GM18861 (cell line): ENCODE results near the gene FSHR.
A peak's percentile ranks its signal among the peaks of the same experiment; 100 is the strongest.

ENCODE experiments used
- ATAC-seq: cut with Tn5 transposase; IDR thresholded peaks from one replicate; pipeline ENCODE4 v1.9.1; 2021; ENCODE audit not compliant: unreplicated experiment

FSHR gene

GRCh38 chr2:49033394-49034185, 120.7 kb downstream of the FSHR start:
- ATAC-seq, result no peak

GRCh38 chr2:49032936-49033335, 121.4 kb downstream of the FSHR start:
- no peak for ATAC-seq

- no peak for ATAC-seq
These were observed 122.2 kb downstream of the FSHR start for GRCh38 chr2:49032126-49032525.

GRCh38 chr2:49029406-49029805, 124.9 kb downstream of the FSHR start:
- ATAC-seq, result no peak

- peak; percentile 100 for ATAC-seq
These were observed 126.2 kb downstream of the FSHR start for GRCh38 chr2:49028101-49028500.

GRCh38 chr2:49026706-49027105, 127.6 kb downstream of the FSHR start:
- no peak for ATAC-seq

GRCh38 chr2:49021271-49021670, 133.0 kb downstream of the FSHR start:
- no peak for ATAC-seq

- ATAC-seq, result no peak
These were observed 149.1 kb downstream of the FSHR start for GRCh38 chr2:49005261-49005660.

- peak; percentile 59 for ATAC-seq
These were observed 150.2 kb downstream of the FSHR start for GRCh38 chr2:49004036-49004626.

GRCh38 chr2:49003201-49003600, 151.1 kb downstream of the FSHR start:
- ATAC-seq, result no peak

- ATAC-seq, result no peak
These were observed 151.6 kb downstream of the FSHR start for GRCh38 chr2:49002750-49003149.

GRCh38 chr2:49000695-49001094, 153.6 kb downstream of the FSHR start:
- ATAC-seq, result no peak

GRCh38 chr2:48998449-48998848, 155.9 kb downstream of the FSHR start:
- ATAC-seq, result no peak

- ATAC-seq, result peak; percentile 44
These were observed 160.7 kb downstream of the FSHR start for GRCh38 chr2:48993576-48993975.

- ATAC-seq, result peak; percentile 71
These were observed 162.7 kb downstream of the FSHR start for GRCh38 chr2:48991415-48992131.

- ATAC-seq, result no peak
These were observed 169.4 kb downstream of the FSHR start for GRCh38 chr2:48984922-48985321.

- no peak for ATAC-seq
These were observed 170.8 kb downstream of the FSHR start for GRCh38 chr2:48983551-48983950.

- ATAC-seq, result no peak
These were observed 171.4 kb downstream of the FSHR start for GRCh38 chr2:48982887-48983435.

- no peak for ATAC-seq
These were observed 173.5 kb downstream of the FSHR start for GRCh38 chr2:48980846-48981245.

GRCh38 chr2:48979691-48980090, 174.6 kb downstream of the FSHR start:
- no peak for ATAC-seq

- no peak for ATAC-seq
These were observed 176.2 kb downstream of the FSHR start for GRCh38 chr2:48978131-48978530.

GRCh38 chr2:48971801-48972200, 182.5 kb downstream of the FSHR start:
- no peak for ATAC-seq
